HepG2 (cell line): ENCODE results near the gene CFL1. TPM values are rescaled to one million over a fixed set of nuclear protein-coding genes. Genes with fewer than 3 reads are reported as not detected.

Experiments used
- DNMT1 ChIP-seq: sonication (generic); formaldehyde crosslinking; IDR thresholded peaks from 2 replicates; pipeline ENCODE4 v1.5.1; 2020; ENCODE audit warnings: mild to moderate bottlenecking, missing genetic modification reagents
- GATAD2A ChIP-seq: IDR thresholded peaks from 2 replicates; pipeline ENCODE4 v1.6.1; 2016
- HCFC1 ChIP-seq: fragments of 150-350 bp; IDR thresholded peaks from 2 replicates; pipeline ENCODE4 v1.6.1; 2014; ENCODE audit warnings: low read depth, low read length
- MZF1 ChIP-seq: sonication (generic); formaldehyde crosslinking; IDR thresholded peaks from 2 replicates; pipeline ENCODE4 v1.8.1; 2023; ENCODE audit warnings: mild to moderate bottlenecking, missing genetic modification reagents, borderline replicate concordance
- NCOA2 ChIP-seq: sonication (generic); formaldehyde crosslinking; IDR thresholded peaks from 2 replicates; pipeline ENCODE4 v1.8.0; 2022; ENCODE audit warnings: inconsistent platforms
- PAX8 ChIP-seq: sonication (generic); formaldehyde crosslinking; IDR thresholded peaks from 2 replicates; pipeline ENCODE4 v1.8.0; 2022; ENCODE audit warnings: mild to moderate bottlenecking, missing genetic modification reagents, borderline replicate concordance
- PRPF4 ChIP-seq: fragments of 200-400 bp; formaldehyde crosslinking; IDR thresholded peaks from 2 replicates; pipeline ENCODE4 v1.6.1; 2016; ENCODE audit warnings: low read length, low read depth; ENCODE audit not compliant: poor library complexity, severe bottlenecking
- SSRP1 ChIP-seq: IDR thresholded peaks from 2 replicates; pipeline ENCODE4 v1.6.1; 2016; ENCODE audit warnings: control low read depth
- TBL1XR1 ChIP-seq: fragments of 150-350 bp; IDR thresholded peaks from 2 replicates; pipeline ENCODE4 v1.6.1; 2014; ENCODE audit warnings: borderline replicate concordance, low read length; ENCODE audit not compliant: partially characterized antibody
- YEATS4 ChIP-seq: sonication (generic); formaldehyde crosslinking; IDR thresholded peaks from 2 replicates; pipeline ENCODE4 v1.4.0; 2020; ENCODE audit warnings: missing genetic modification reagents, borderline replicate concordance
- ZFP1 ChIP-seq: IDR thresholded peaks from 2 replicates; pipeline ENCODE4 v1.6.1; 2016
- ZNF446 ChIP-seq: sonication (generic); formaldehyde crosslinking; IDR thresholded peaks from 2 replicates; pipeline ENCODE4 v1.5.0; 2020; ENCODE audit warnings: mild to moderate bottlenecking, missing genetic modification reagents
- ZNF768 ChIP-seq: sonication (generic); formaldehyde crosslinking; IDR thresholded peaks from 2 replicates; pipeline ENCODE4 v1.4.0; 2020; ENCODE audit warnings: missing genetic modification reagents
- ZSCAN12 ChIP-seq: sonication (generic); formaldehyde crosslinking; IDR thresholded peaks from 2 replicates; pipeline ENCODE4 v1.9.0; 2021; ENCODE audit warnings: mild to moderate bottlenecking, missing genetic modification reagents
- polyA plus RNA-seq, 8 experiments: library from polyadenylated mRNA; depleted of rRNA in 3 of 8; stranded (reverse) in 7 of 8; unstranded in 1 of 8; fragments of >200 nt; fragmentation: Illumina TruSeq in 4 of 8; extraction: Trizol in 4 of 8; gene quantifications; 2 replicates each; pipeline versions ENCODE4 v1.2.1 to v1.2.3, GENCODE V29; 2011 to 2016; ENCODE audit warnings: low read depth in 4 of 8, missing spikeins in 1 of 8, mixed read lengths in 1 of 8; ENCODE audit not compliant: insufficient read depth in 1 of 8
- total RNA-seq, 5 experiments: library from RNA; depleted of rRNA; stranded (reverse); fragments of >200 nt; fragmentation: Illumina TruSeq; extraction: Trizol; gene quantifications; 2 replicates each; pipeline ENCODE4 v1.2.3, GENCODE V29; 2016; ENCODE audit warnings: low read depth in 1 of 5
- TF ChIP-seq, protein P1 (sequence below): fragments of 450-650 bp; IDR thresholded peaks from 2 replicates; pipeline ENCODE4 v1.6.1; 2017; ENCODE audit warnings: mild to moderate bottlenecking
- TF ChIP-seq, protein P2 (sequence below): sonication (generic); formaldehyde crosslinking; conservative IDR thresholded peaks from 2 replicates; pipeline ENCODE4 v1.8.1; 2023; ENCODE audit warnings: missing genetic modification reagents
- TF ChIP-seq, protein P3 (sequence below): sonication (generic); formaldehyde crosslinking; IDR thresholded peaks from 2 replicates; pipeline ENCODE4 v1.4.0; 2020; ENCODE audit warnings: mild to moderate bottlenecking, missing genetic modification reagents
- TF ChIP-seq, protein P4 (sequence below): fragments of 450-650 bp; IDR thresholded peaks from 2 replicates; pipeline ENCODE4 v1.6.1; 2016
- TF ChIP-seq, protein P5 (sequence below): sonication (generic); formaldehyde crosslinking; IDR thresholded peaks from 2 replicates; pipeline ENCODE4 v1.8.0; 2022; ENCODE audit warnings: missing genetic modification reagents, mild to moderate bottlenecking, borderline replicate concordance
- TF ChIP-seq, protein P6 (sequence below): sonication (generic); formaldehyde crosslinking; conservative IDR thresholded peaks from 2 replicates; pipeline ENCODE4 v1.4.0; 2020; ENCODE audit warnings: missing genetic modification reagents

The CFL1 gene
- total and polyA plus RNA-seq, 2 of the 13 experiments (the other 11 are each of a cell fraction or from before 2014, with no cell fraction given) = 379 to 383 TPM

DNA sequence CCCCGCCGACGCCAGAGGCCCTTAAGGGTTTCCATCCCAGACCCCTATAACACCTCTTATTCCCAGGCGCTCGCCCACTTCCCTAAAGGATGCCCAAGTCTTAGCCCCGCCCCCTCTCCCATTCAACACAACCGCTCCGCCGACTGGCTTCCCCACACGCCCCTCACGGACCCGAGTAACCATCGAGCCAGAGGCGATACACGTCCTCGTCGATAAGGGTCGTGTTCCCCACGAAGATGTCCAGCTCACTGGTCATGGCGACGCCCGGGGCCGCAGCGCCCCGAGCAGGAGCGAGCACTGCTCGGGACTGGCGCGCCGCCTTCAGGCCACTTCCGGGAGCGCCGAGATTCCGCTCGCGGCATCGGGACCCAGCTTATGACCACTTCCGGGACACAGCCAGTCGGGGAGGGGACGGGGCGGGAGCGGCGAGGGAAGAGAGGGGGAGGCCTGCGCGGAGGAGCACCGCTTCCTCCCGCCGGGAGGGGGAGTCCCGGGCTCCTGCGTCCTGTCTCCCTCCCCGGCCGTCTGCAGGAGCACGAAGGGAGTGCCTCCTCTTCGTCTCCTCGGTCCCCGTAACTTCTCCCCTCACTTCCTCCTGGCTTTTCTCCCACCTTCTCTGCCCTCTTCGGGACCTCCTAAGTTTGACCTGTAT, 30.3 kb upstream of the CFL1 start, which contains the start of gene FIBP (continued):
- peak; percentile 85; the same call in 1 of the 2 replicates for TF ChIP-seq YEATS4 (CRISPR knock-in tag)
- peak; percentile 35 for TF ChIP-seq GATAD2A (CRISPR knock-in tag)
- peak; percentile 13 for TF ChIP-seq TBL1XR1
- no peak for TF ChIP-seq ZSCAN12
- TF ChIP-seq NCOA2 = 0 out of 2 replicates have a peak, but pooled peaks have one; percentile 8
- TF ChIP-seq, protein P1, sequence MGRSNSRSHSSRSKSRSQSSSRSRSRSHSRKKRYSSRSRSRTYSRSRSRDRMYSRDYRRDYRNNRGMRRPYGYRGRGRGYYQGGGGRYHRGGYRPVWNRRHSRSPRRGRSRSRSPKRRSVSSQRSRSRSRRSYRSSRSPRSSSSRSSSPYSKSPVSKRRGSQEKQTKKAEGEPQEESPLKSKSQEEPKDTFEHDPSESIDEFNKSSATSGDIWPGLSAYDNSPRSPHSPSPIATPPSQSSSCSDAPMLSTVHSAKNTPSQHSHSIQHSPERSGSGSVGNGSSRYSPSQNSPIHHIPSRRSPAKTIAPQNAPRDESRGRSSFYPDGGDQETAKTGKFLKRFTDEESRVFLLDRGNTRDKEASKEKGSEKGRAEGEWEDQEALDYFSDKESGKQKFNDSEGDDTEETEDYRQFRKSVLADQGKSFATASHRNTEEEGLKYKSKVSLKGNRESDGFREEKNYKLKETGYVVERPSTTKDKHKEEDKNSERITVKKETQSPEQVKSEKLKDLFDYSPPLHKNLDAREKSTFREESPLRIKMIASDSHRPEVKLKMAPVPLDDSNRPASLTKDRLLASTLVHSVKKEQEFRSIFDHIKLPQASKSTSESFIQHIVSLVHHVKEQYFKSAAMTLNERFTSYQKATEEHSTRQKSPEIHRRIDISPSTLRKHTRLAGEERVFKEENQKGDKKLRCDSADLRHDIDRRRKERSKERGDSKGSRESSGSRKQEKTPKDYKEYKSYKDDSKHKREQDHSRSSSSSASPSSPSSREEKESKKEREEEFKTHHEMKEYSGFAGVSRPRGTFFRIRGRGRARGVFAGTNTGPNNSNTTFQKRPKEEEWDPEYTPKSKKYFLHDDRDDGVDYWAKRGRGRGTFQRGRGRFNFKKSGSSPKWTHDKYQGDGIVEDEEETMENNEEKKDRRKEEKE = no peak
- TF ChIP-seq, protein P2, sequence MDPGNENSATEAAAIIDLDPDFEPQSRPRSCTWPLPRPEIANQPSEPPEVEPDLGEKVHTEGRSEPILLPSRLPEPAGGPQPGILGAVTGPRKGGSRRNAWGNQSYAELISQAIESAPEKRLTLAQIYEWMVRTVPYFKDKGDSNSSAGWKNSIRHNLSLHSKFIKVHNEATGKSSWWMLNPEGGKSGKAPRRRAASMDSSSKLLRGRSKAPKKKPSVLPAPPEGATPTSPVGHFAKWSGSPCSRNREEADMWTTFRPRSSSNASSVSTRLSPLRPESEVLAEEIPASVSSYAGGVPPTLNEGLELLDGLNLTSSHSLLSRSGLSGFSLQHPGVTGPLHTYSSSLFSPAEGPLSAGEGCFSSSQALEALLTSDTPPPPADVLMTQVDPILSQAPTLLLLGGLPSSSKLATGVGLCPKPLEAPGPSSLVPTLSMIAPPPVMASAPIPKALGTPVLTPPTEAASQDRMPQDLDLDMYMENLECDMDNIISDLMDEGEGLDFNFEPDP (CRISPR knock-in tag) = no peak
- TF ChIP-seq MZF1 (CRISPR knock-in tag) = no peak
- TF ChIP-seq ZNF446 = no peak
- no peak for TF ChIP-seq DNMT1 (CRISPR knock-in tag)
- TF ChIP-seq, protein P3, sequence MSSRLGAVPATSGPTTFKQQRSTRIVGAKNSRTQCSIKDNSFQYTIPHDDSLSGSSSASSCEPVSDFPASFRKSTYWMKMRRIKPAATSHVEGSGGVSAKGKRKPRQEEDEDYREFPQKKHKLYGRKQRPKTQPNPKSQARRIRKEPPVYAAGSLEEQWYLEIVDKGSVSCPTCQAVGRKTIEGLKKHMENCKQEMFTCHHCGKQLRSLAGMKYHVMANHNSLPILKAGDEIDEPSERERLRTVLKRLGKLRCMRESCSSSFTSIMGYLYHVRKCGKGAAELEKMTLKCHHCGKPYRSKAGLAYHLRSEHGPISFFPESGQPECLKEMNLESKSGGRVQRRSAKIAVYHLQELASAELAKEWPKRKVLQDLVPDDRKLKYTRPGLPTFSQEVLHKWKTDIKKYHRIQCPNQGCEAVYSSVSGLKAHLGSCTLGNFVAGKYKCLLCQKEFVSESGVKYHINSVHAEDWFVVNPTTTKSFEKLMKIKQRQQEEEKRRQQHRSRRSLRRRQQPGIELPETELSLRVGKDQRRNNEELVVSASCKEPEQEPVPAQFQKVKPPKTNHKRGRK = no peak
- TF ChIP-seq, protein P4, sequence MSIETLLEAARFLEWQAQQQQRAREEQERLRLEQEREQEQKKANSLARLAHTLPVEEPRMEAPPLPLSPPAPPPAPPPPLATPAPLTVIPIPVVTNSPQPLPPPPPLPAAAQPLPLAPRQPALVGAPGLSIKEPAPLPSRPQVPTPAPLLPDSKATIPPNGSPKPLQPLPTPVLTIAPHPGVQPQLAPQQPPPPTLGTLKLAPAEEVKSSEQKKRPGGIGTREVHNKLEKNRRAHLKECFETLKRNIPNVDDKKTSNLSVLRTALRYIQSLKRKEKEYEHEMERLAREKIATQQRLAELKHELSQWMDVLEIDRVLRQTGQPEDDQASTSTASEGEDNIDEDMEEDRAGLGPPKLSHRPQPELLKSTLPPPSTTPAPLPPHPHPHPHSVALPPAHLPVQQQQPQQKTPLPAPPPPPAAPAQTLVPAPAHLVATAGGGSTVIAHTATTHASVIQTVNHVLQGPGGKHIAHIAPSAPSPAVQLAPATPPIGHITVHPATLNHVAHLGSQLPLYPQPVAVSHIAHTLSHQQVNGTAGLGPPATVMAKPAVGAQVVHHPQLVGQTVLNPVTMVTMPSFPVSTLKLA = 0 out of 2 replicates have a peak, but pooled peaks have one; percentile 24
- TF ChIP-seq, protein P5, sequence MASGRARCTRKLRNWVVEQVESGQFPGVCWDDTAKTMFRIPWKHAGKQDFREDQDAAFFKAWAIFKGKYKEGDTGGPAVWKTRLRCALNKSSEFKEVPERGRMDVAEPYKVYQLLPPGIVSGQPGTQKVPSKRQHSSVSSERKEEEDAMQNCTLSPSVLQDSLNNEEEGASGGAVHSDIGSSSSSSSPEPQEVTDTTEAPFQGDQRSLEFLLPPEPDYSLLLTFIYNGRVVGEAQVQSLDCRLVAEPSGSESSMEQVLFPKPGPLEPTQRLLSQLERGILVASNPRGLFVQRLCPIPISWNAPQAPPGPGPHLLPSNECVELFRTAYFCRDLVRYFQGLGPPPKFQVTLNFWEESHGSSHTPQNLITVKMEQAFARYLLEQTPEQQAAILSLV (CRISPR knock-in tag) = peak; percentile 50; the same call in 1 of the 2 replicates
- TF ChIP-seq, protein P6, sequence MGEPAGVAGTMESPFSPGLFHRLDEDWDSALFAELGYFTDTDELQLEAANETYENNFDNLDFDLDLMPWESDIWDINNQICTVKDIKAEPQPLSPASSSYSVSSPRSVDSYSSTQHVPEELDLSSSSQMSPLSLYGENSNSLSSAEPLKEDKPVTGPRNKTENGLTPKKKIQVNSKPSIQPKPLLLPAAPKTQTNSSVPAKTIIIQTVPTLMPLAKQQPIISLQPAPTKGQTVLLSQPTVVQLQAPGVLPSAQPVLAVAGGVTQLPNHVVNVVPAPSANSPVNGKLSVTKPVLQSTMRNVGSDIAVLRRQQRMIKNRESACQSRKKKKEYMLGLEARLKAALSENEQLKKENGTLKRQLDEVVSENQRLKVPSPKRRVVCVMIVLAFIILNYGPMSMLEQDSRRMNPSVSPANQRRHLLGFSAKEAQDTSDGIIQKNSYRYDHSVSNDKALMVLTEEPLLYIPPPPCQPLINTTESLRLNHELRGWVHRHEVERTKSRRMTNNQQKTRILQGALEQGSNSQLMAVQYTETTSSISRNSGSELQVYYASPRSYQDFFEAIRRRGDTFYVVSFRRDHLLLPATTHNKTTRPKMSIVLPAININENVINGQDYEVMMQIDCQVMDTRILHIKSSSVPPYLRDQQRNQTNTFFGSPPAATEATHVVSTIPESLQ (CRISPR knock-in tag) = no peak
- no peak for TF ChIP-seq SSRP1
- TF ChIP-seq PRPF4 = no peak
- TF ChIP-seq PAX8 (CRISPR knock-in tag) = no peak
- 0 out of 2 replicates have a peak, but pooled peaks have one; percentile 37 for TF ChIP-seq ZFP1
- TF ChIP-seq HCFC1 = no peak
- no peak for TF ChIP-seq ZNF768 (CRISPR knock-in tag)
